ENCODE results near the gene NF1.

Gene NF1

GRCh38 chr17:31321966-31322365 lies 227.2 kb downstream of the NF1 start:
- TF ChIP-seq POLR2AphosphoS5 (IDR thresholded peaks at IDR 0.05; ENCODE audit: low read depth, low read length): no peak
- TF ChIP-seq TAF1 (IDR thresholded peaks at IDR 0.05; ENCODE audit: borderline replicate concordance, insufficient read depth, low read length): no peak
- TF ChIP-seq FOXP2 (optimal IDR thresholded peaks at IDR 0.05; ENCODE audit: borderline replicate concordance, extremely low read depth, extremely low read length, insufficient read depth): no peak
- TF ChIP-seq SIN3A (IDR thresholded peaks at IDR 0.05; ENCODE audit: borderline replicate concordance, insufficient read depth, low read length): no peak
- TF ChIP-seq, protein P1, sequence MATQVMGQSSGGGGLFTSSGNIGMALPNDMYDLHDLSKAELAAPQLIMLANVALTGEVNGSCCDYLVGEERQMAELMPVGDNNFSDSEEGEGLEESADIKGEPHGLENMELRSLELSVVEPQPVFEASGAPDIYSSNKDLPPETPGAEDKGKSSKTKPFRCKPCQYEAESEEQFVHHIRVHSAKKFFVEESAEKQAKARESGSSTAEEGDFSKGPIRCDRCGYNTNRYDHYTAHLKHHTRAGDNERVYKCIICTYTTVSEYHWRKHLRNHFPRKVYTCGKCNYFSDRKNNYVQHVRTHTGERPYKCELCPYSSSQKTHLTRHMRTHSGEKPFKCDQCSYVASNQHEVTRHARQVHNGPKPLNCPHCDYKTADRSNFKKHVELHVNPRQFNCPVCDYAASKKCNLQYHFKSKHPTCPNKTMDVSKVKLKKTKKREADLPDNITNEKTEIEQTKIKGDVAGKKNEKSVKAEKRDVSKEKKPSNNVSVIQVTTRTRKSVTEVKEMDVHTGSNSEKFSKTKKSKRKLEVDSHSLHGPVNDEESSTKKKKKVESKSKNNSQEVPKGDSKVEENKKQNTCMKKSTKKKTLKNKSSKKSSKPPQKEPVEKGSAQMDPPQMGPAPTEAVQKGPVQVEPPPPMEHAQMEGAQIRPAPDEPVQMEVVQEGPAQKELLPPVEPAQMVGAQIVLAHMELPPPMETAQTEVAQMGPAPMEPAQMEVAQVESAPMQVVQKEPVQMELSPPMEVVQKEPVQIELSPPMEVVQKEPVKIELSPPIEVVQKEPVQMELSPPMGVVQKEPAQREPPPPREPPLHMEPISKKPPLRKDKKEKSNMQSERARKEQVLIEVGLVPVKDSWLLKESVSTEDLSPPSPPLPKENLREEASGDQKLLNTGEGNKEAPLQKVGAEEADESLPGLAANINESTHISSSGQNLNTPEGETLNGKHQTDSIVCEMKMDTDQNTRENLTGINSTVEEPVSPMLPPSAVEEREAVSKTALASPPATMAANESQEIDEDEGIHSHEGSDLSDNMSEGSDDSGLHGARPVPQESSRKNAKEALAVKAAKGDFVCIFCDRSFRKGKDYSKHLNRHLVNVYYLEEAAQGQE (IDR thresholded peaks at IDR 0.05; ENCODE audit: insufficient read depth in 1 of 2, low read depth in 2 of 2, low read length in 2 of 2): no peak

GRCh38 chr17:31323551-31323950 lies 228.8 kb downstream of the NF1 start:
- TF ChIP-seq FOXP2 (optimal IDR thresholded peaks at IDR 0.05; ENCODE audit: borderline replicate concordance, extremely low read depth, extremely low read length, insufficient read depth) (no peak), POLR2AphosphoS5 (IDR thresholded peaks at IDR 0.05; ENCODE audit: low read depth, low read length) (no peak), TAF1 (IDR thresholded peaks at IDR 0.05; ENCODE audit: borderline replicate concordance, insufficient read depth, low read length) (no peak), SIN3A (IDR thresholded peaks at IDR 0.05; ENCODE audit: borderline replicate concordance, insufficient read depth, low read length) (no peak)
- TF ChIP-seq, protein P1 (IDR thresholded peaks at IDR 0.05; ENCODE audit: insufficient read depth in 1 of 2, low read depth in 2 of 2, low read length in 2 of 2): no peak

- no peak for TF ChIP-seq SIN3A (IDR thresholded peaks at IDR 0.05; ENCODE audit: borderline replicate concordance, insufficient read depth, low read length)
- TF ChIP-seq POLR2AphosphoS5 (IDR thresholded peaks at IDR 0.05; ENCODE audit: low read depth, low read length): no peak
- TF ChIP-seq FOXP2 (optimal IDR thresholded peaks at IDR 0.05; ENCODE audit: borderline replicate concordance, extremely low read depth, extremely low read length, insufficient read depth): no peak
Measured at GRCh38 chr17:31327534-31328159, 232.9 kb downstream of the NF1 start.

DNA sequence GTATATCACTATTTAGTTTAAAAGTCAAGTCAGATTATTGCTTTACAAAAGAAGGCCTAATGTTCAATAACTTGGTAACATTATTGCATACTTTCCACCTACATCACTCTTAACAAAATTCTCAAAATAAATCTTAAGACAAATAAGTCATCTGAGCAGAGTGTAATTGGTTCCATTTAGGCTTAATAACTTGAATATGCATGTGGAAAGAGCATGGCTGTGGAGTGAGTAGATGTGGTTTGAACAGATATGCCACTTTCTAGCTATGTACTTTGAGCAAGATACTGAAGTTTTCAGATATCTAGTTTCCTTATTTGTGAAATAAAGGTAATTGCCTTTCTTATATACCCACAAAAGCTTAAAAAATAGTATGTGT lies 233.4 kb downstream of the NF1 start:
- TF ChIP-seq POLR2AphosphoS5 (IDR thresholded peaks at IDR 0.05; ENCODE audit: low read depth, low read length) (no peak), SIN3A (IDR thresholded peaks at IDR 0.05; ENCODE audit: borderline replicate concordance, insufficient read depth, low read length) (no peak), TAF1 (IDR thresholded peaks at IDR 0.05; ENCODE audit: borderline replicate concordance, insufficient read depth, low read length) (no peak), FOXP2 (optimal IDR thresholded peaks at IDR 0.05; ENCODE audit: borderline replicate concordance, extremely low read depth, extremely low read length, insufficient read depth) (no peak)
- TF ChIP-seq, protein P1 (IDR thresholded peaks at IDR 0.05; ENCODE audit: insufficient read depth in 1 of 2, low read depth in 2 of 2, low read length in 2 of 2): no peak

DNA sequence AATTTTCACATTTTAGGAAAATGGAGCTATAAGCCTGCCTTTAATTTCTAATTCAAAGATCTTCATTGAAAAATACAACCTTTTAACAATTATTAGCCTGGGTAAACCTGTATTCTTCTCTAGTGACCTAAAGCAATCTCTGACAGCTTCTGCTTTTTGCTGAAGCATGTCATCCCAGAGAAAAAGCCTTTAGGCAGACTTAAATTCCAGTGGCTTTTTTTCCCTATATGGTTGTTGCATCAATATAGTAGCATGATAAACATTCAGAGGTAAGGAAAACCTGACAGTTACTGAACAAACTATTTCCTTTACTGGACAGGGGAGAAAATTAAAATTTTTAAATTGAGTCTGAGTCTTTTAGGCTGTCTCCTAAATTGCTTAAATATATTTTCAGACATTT lies 234.4 kb downstream of the NF1 start:
- no peak for TF ChIP-seq SIN3A (IDR thresholded peaks at IDR 0.05; ENCODE audit: borderline replicate concordance, insufficient read depth, low read length)
- TF ChIP-seq, protein P1 (IDR thresholded peaks at IDR 0.05; ENCODE audit: insufficient read depth in 1 of 2, low read depth in 2 of 2, low read length in 2 of 2): no peak
- no peak for TF ChIP-seq TAF1 (IDR thresholded peaks at IDR 0.05; ENCODE audit: borderline replicate concordance, insufficient read depth, low read length)
- no peak for TF ChIP-seq FOXP2 (optimal IDR thresholded peaks at IDR 0.05; ENCODE audit: borderline replicate concordance, extremely low read depth, extremely low read length, insufficient read depth)
- no peak for TF ChIP-seq POLR2AphosphoS5 (IDR thresholded peaks at IDR 0.05; ENCODE audit: low read depth, low read length)
